ENCODE results near the gene ME1. TPM values are rescaled to one million over a fixed set of nuclear protein-coding genes. Genes with fewer than 3 reads are reported as not detected.

Gene ME1
- total RNA-seq, 1 experiment from 2014 or later = 5.3 TPM

DNA sequence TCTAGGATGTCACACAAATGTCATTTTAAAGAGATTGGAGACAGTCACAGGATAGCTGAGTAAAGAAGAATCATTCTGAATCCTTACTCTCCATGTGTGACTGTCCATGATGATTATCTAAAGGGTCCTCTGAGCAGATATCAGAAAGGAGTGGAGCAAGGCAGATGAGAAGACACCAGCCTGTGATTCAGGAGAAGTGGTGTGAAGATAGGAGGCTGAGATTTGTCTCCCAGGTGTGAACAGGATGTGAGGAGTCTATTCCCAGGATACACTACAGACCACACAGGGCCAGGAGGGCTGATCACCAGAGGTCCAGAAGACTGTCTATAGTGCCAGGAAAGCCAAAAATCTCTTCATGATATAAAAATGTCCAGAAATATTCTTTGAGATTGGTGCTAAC, 210.7 kb downstream of the ME1 start (continued):
- TF ChIP-seq, protein P1, sequence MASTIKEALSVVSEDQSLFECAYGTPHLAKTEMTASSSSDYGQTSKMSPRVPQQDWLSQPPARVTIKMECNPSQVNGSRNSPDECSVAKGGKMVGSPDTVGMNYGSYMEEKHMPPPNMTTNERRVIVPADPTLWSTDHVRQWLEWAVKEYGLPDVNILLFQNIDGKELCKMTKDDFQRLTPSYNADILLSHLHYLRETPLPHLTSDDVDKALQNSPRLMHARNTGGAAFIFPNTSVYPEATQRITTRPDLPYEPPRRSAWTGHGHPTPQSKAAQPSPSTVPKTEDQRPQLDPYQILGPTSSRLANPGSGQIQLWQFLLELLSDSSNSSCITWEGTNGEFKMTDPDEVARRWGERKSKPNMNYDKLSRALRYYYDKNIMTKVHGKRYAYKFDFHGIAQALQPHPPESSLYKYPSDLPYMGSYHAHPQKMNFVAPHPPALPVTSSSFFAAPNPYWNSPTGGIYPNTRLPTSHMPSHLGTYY (CRISPR knock-in tag; IDR thresholded peaks at IDR 0.05) = no peak
- TF ChIP-seq SP1 (CRISPR knock-in tag; conservative IDR thresholded peaks at IDR 0.05) = no peak
- no peak for TF ChIP-seq CBFB (CRISPR knock-in tag; IDR thresholded peaks at IDR 0.05; ENCODE audit: low read depth)
- no peak for TF ChIP-seq NR1H2 (CRISPR knock-in tag; IDR thresholded peaks at IDR 0.05)
- no peak for TF ChIP-seq ZNF512 (CRISPR knock-in tag; IDR thresholded peaks at IDR 0.05; ENCODE audit: borderline replicate concordance)
- TF ChIP-seq NR3C1 (CRISPR knock-in tag; conservative IDR thresholded peaks at IDR 0.05; ENCODE audit: low read depth) = no peak
- TF ChIP-seq RELA (CRISPR knock-in tag; IDR thresholded peaks at IDR 0.05; ENCODE audit: borderline replicate concordance) = no peak
- TF ChIP-seq, protein P2, sequence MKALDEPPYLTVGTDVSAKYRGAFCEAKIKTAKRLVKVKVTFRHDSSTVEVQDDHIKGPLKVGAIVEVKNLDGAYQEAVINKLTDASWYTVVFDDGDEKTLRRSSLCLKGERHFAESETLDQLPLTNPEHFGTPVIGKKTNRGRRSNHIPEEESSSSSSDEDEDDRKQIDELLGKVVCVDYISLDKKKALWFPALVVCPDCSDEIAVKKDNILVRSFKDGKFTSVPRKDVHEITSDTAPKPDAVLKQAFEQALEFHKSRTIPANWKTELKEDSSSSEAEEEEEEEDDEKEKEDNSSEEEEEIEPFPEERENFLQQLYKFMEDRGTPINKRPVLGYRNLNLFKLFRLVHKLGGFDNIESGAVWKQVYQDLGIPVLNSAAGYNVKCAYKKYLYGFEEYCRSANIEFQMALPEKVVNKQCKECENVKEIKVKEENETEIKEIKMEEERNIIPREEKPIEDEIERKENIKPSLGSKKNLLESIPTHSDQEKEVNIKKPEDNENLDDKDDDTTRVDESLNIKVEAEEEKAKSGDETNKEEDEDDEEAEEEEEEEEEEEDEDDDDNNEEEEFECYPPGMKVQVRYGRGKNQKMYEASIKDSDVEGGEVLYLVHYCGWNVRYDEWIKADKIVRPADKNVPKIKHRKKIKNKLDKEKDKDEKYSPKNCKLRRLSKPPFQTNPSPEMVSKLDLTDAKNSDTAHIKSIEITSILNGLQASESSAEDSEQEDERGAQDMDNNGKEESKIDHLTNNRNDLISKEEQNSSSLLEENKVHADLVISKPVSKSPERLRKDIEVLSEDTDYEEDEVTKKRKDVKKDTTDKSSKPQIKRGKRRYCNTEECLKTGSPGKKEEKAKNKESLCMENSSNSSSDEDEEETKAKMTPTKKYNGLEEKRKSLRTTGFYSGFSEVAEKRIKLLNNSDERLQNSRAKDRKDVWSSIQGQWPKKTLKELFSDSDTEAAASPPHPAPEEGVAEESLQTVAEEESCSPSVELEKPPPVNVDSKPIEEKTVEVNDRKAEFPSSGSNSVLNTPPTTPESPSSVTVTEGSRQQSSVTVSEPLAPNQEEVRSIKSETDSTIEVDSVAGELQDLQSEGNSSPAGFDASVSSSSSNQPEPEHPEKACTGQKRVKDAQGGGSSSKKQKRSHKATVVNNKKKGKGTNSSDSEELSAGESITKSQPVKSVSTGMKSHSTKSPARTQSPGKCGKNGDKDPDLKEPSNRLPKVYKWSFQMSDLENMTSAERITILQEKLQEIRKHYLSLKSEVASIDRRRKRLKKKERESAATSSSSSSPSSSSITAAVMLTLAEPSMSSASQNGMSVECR (CRISPR knock-in tag; IDR thresholded peaks at IDR 0.05; ENCODE audit: borderline replicate concordance) = no peak
- TF ChIP-seq, protein P3, sequence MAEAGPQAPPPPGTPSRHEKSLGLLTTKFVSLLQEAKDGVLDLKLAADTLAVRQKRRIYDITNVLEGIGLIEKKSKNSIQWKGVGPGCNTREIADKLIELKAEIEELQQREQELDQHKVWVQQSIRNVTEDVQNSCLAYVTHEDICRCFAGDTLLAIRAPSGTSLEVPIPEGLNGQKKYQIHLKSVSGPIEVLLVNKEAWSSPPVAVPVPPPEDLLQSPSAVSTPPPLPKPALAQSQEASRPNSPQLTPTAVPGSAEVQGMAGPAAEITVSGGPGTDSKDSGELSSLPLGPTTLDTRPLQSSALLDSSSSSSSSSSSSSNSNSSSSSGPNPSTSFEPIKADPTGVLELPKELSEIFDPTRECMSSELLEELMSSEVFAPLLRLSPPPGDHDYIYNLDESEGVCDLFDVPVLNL (CRISPR knock-in tag; IDR thresholded peaks at IDR 0.05; ENCODE audit: borderline replicate concordance, low read depth) = no peak
- TF ChIP-seq, protein P4, sequence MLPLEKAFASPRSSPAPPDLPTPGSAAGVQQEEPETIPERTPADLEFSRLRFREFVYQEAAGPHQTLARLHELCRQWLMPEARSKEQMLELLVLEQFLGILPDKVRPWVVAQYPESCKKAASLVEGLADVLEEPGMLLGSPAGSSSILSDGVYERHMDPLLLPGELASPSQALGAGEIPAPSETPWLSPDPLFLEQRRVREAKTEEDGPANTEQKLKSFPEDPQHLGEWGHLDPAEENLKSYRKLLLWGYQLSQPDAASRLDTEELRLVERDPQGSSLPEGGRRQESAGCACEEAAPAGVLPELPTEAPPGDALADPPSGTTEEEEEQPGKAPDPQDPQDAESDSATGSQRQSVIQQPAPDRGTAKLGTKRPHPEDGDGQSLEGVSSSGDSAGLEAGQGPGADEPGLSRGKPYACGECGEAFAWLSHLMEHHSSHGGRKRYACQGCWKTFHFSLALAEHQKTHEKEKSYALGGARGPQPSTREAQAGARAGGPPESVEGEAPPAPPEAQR (CRISPR knock-in tag; IDR thresholded peaks at IDR 0.05) = no peak
- no peak for TF ChIP-seq PREB (CRISPR knock-in tag; IDR thresholded peaks at IDR 0.05; ENCODE audit: borderline replicate concordance)

DNA sequence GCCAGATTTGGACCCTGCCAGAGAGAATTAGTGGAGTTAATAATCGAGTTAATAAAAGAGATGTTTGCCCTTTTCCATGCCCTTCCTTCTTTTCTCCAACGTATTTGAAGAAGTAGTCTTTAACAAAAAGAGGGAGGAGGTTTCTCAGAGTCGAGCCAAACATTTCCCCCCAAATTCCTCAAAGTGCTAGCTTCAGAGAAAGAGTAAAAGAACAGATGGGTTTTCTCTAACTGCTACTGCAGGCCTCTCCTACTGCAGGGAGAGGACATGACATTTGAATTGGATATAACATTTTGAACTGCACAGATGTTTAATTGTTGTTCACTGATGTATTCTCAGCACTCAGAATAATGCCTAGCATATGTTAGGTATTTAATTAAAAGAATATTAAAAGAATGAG, 212.2 kb downstream of the ME1 start:
- CTCF ChIA-PET = interaction anchor here (1.3 to 2.3 kb wide), 2 partner anchors 293 to 317 kb away, joined by 5 to 12 read pairs; partner anchors contain the start of gene PRSS35
- no peak for DNase-seq (ENCODE audit: low spot score)
- Mint-ChIP-seq H3K4me1 (no peaks in the 10 kb centered on the region), H3K27ac (no peak overlapping the region), H3K27me3 (ENCODE audit: low read depth) (no peaks in the 10 kb centered on the region), H3K36me3 (no peaks in the 10 kb centered on the region), H3K4me3 (no peak overlapping the region), H3K9me3 (no peaks in the 10 kb centered on the region)
- POLR2A ChIA-PET = no interaction called here
- no peak for ATAC-seq
- no peak for TF ChIP-seq JUN (CRISPR knock-in tag; IDR thresholded peaks at IDR 0.05)
- TF ChIP-seq TEAD4 (CRISPR knock-in tag; IDR thresholded peaks at IDR 0.05) = no peak
- TF ChIP-seq STAT6 (CRISPR knock-in tag; conservative IDR thresholded peaks at IDR 0.05; ENCODE audit: low read depth) = no peak
- no peak for TF ChIP-seq ZBTB43 (CRISPR knock-in tag; IDR thresholded peaks at IDR 0.05)
- TF ChIP-seq, protein P5, sequence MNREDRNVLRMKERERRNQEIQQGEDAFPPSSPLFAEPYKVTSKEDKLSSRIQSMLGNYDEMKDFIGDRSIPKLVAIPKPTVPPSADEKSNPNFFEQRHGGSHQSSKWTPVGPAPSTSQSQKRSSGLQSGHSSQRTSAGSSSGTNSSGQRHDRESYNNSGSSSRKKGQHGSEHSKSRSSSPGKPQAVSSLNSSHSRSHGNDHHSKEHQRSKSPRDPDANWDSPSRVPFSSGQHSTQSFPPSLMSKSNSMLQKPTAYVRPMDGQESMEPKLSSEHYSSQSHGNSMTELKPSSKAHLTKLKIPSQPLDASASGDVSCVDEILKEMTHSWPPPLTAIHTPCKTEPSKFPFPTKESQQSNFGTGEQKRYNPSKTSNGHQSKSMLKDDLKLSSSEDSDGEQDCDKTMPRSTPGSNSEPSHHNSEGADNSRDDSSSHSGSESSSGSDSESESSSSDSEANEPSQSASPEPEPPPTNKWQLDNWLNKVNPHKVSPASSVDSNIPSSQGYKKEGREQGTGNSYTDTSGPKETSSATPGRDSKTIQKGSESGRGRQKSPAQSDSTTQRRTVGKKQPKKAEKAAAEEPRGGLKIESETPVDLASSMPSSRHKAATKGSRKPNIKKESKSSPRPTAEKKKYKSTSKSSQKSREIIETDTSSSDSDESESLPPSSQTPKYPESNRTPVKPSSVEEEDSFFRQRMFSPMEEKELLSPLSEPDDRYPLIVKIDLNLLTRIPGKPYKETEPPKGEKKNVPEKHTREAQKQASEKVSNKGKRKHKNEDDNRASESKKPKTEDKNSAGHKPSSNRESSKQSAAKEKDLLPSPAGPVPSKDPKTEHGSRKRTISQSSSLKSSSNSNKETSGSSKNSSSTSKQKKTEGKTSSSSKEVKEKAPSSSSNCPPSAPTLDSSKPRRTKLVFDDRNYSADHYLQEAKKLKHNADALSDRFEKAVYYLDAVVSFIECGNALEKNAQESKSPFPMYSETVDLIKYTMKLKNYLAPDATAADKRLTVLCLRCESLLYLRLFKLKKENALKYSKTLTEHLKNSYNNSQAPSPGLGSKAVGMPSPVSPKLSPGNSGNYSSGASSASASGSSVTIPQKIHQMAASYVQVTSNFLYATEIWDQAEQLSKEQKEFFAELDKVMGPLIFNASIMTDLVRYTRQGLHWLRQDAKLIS (CRISPR knock-in tag; IDR thresholded peaks at IDR 0.05; ENCODE audit: borderline replicate concordance) = no peak
